ENCODE results near the gene UXS1. TPM values are rescaled to one million over a fixed set of nuclear protein-coding genes. Genes with fewer than 3 reads are reported as not detected.

Gene UXS1
- total RNA-seq, 1 experiment from 2014 or later = 31.2 TPM

DNA sequence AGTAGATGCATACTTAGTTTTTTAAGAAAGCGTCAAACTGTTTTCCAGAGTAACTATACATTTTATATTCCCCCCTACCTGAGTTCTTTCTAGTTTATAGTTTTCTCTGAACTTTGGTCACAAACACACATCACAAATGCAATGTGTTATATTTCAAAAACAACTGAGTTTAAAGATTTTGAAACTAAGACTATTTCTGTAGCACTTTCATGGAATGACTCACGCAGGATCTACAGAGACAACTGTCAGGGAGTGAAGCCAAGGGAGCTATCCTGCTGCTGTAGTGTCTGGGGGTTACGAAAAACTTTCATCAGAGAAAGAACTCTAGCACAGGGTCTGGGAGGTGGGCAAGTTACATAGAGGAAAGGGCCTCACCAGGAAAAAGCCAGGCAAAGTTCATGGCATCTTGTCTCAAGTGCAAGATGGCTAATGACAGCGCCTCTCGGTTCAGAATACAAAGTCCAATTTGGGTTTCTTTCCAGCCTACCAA lies 66.8 kb downstream of the UXS1 start:
- CTCF ChIA-PET = no interaction called here
- intact Hi-C loops (cut with micrococcal nuclease) = no loop called here
- peaks cover 12% of the 10 kb centered on the region for H3K4me1 Mint-ChIP-seq (ENCODE audit: insufficient read depth, unreplicated experiment)
- POLR2A ChIA-PET = no interaction called here
- H3K27me3 Mint-ChIP-seq (ENCODE audit: insufficient read depth, unreplicated experiment) = no peaks in the 10 kb centered on the region
- no peaks in the 10 kb centered on the region for H3K9me3 Mint-ChIP-seq (ENCODE audit: unreplicated experiment)
- peak; percentile 17 for DNase-seq (ENCODE audit: unreplicated experiment)
- no peak overlapping the region for H3K4me3 Mint-ChIP-seq (ENCODE audit: unreplicated experiment)
- TF ChIP-seq, protein P1, sequence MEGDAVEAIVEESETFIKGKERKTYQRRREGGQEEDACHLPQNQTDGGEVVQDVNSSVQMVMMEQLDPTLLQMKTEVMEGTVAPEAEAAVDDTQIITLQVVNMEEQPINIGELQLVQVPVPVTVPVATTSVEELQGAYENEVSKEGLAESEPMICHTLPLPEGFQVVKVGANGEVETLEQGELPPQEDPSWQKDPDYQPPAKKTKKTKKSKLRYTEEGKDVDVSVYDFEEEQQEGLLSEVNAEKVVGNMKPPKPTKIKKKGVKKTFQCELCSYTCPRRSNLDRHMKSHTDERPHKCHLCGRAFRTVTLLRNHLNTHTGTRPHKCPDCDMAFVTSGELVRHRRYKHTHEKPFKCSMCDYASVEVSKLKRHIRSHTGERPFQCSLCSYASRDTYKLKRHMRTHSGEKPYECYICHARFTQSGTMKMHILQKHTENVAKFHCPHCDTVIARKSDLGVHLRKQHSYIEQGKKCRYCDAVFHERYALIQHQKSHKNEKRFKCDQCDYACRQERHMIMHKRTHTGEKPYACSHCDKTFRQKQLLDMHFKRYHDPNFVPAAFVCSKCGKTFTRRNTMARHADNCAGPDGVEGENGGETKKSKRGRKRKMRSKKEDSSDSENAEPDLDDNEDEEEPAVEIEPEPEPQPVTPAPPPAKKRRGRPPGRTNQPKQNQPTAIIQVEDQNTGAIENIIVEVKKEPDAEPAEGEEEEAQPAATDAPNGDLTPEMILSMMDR (IDR thresholded peaks at IDR 0.05; ENCODE audit: unreplicated experiment) = no peak
- no peak overlapping the region for H3K27ac Mint-ChIP-seq (ENCODE audit: low read depth, unreplicated experiment)
- H3K36me3 Mint-ChIP-seq (ENCODE audit: insufficient read depth, unreplicated experiment) = peaks cover 7% of the 10 kb centered on the region
- no TSS peak for BruUV-seq (replicated peaks)

DNA sequence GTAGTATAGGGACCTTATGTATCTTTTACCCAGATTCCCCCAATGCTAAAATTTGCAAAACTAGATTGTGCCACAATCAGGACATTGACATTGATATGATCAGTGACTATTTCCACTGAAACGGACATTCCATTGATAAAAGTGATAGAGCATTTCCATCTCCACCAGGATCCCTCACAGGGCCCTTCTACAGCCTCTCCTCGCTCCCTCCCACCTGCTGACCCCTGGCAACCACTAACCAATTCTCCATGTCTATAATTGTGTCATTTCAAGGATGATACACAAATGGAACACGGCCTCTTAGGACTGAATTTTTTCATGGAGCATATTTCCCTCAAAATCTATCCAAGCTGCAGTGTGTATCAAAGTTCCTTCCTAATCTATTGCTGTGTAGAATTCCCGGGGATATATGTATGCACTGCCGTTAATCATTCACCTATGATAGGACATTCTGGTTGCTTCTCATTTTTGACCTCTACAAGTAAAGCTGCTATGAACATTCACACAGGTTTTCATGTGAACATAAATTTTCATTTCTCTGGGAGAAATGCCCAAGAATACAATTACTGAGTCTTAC lies 67.3 kb downstream of the UXS1 start:
- no peak for DNase-seq (ENCODE audit: unreplicated experiment)
- H3K4me1 Mint-ChIP-seq (ENCODE audit: insufficient read depth, unreplicated experiment) = peaks cover 12% of the 10 kb centered on the region
- ChIA-PET CTCF (no interaction called here), POLR2A (no interaction called here)
- no peaks in the 10 kb centered on the region for H3K27me3 Mint-ChIP-seq (ENCODE audit: insufficient read depth, unreplicated experiment)
- no peak overlapping the region for H3K4me3 Mint-ChIP-seq (ENCODE audit: unreplicated experiment)
- peaks cover 7% of the 10 kb centered on the region for H3K36me3 Mint-ChIP-seq (ENCODE audit: insufficient read depth, unreplicated experiment)
- H3K9me3 Mint-ChIP-seq (ENCODE audit: unreplicated experiment) = no peaks in the 10 kb centered on the region
- BruUV-seq (replicated peaks) = no TSS peak
- TF ChIP-seq, protein P1 (IDR thresholded peaks at IDR 0.05; ENCODE audit: unreplicated experiment) = no peak
- intact Hi-C loops (cut with micrococcal nuclease) = no loop called here
- H3K27ac Mint-ChIP-seq (ENCODE audit: low read depth, unreplicated experiment) = no peak overlapping the region

DNA sequence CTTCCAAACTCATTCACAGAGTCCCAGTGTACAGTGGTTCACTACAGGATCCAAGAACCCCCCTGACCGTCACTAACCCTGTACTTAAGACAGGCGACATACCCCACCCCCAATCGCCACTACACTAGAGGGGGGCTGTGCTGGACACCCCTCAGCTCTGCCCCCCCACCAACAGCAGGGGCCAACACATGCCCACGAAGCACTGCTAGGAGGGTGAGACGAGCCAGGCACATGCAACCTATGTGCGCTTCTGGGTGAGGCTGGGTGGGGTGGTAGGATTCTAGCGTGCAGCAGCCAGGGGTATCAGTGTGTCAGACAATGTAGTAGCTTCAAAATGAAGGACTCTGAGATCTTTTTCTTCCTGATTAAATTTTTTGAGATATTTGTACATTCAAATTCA lies 67.8 kb downstream of the UXS1 start:
- Mint-ChIP-seq H3K4me1 (ENCODE audit: insufficient read depth, unreplicated experiment) (peaks cover 12% of the 10 kb centered on the region), H3K4me3 (ENCODE audit: unreplicated experiment) (no peak overlapping the region), H3K27ac (ENCODE audit: low read depth, unreplicated experiment) (no peak overlapping the region), H3K36me3 (ENCODE audit: insufficient read depth, unreplicated experiment) (peaks cover 7% of the 10 kb centered on the region), H3K9me3 (ENCODE audit: unreplicated experiment) (no peaks in the 10 kb centered on the region), H3K27me3 (ENCODE audit: insufficient read depth, unreplicated experiment) (no peaks in the 10 kb centered on the region)
- TF ChIP-seq, protein P1 (IDR thresholded peaks at IDR 0.05; ENCODE audit: unreplicated experiment) = no peak
- BruUV-seq (replicated peaks) = no TSS peak
- ChIA-PET POLR2A (no interaction called here), CTCF (no interaction called here)
- intact Hi-C loops (cut with micrococcal nuclease) = no loop called here
- no peak for DNase-seq (ENCODE audit: unreplicated experiment)

DNA sequence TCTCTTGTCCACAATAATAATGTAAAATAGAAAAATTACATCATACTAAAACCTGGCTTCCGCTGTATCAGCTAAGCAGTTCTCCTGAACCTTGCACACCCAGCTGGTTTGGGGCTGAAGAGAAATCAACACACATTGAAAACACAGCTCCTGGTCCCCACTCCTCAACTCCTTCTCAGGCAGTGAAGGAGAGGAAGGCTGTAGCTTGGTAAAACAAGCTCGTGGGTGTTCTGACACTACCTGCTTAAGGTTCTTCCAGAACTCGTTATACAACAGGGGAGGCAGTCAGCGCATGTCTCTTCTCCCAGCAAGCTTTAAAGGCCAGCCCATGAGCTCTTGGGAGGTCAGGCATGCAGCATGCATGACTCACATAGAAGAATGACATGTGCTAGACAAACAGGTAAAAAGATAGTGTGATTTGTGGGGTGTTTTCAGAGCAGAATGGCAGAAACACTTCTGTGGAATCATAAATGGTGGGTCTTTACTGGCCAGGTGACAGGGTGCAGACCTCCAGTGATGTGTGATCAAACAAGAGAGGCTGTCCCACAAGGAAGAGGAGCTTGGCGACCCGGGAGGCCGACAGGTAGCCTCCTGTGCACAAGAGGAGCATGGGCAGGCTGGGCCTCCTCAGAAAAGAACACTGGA lies 69.1 kb downstream of the UXS1 start:
- H3K36me3 Mint-ChIP-seq (ENCODE audit: insufficient read depth, unreplicated experiment) = peaks cover 7% of the 10 kb centered on the region
- peaks cover 12% of the 10 kb centered on the region for H3K4me1 Mint-ChIP-seq (ENCODE audit: insufficient read depth, unreplicated experiment)
- TF ChIP-seq, protein P1 (IDR thresholded peaks at IDR 0.05; ENCODE audit: unreplicated experiment) = no peak
- no TSS peak for BruUV-seq (replicated peaks)
- H3K9me3 Mint-ChIP-seq (ENCODE audit: unreplicated experiment) = no peaks in the 10 kb centered on the region
- no peaks in the 10 kb centered on the region for H3K27me3 Mint-ChIP-seq (ENCODE audit: insufficient read depth, unreplicated experiment)
- CTCF ChIA-PET = no interaction called here
- DNase-seq (ENCODE audit: unreplicated experiment) = peak; percentile 18
- no peak overlapping the region for H3K27ac Mint-ChIP-seq (ENCODE audit: low read depth, unreplicated experiment)
- intact Hi-C loops (cut with micrococcal nuclease) = no loop called here
- POLR2A ChIA-PET = interaction anchor here (0.6 to 1.2 kb wide), 2 partner anchors 11 to 68 kb away, joined by 3 to 7 read pairs; no protein-coding TSS in a partner anchor
- H3K4me3 Mint-ChIP-seq (ENCODE audit: unreplicated experiment) = no peak overlapping the region

All from MCF 10A (cell line).